Hematopoietic multipotent progenitor cell treated with erythropoietin and hydrocortisone succinate and interleukin-3 and kit ligand, for 6 days (in vitro differentiated cells): ENCODE measurements around the gene IFI27L2.

Source experiments
- DNase-seq: peaks from one replicate; pipeline ENCODE4 v3.0.0-alpha.2; 2015

The IFI27L2 gene

GRCh38 chr14:94145902-94146527, 16.6 kb upstream of the IFI27L2 start:
- no peak for DNase-seq

DNA sequence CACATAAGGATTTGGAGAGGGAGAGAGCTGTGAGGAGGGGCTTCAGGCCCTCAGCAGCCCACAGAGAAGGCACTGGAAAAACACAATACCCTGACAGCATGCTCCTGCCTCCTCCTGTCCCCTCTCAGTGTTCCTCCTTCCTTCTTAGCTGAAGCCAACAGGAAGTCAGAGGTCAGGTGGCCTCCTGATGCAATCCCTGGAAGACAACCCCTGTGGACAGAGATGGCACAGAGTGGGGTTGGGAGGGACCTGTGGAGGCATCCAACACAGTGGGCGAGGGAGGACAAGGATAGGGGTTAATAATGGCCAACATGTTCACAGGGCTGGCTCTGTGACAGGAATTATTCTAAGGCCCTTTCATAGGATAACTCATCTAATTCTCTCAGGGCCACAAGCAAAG, 15.4 kb upstream of the IFI27L2 start:
- no peak for DNase-seq

DNA sequence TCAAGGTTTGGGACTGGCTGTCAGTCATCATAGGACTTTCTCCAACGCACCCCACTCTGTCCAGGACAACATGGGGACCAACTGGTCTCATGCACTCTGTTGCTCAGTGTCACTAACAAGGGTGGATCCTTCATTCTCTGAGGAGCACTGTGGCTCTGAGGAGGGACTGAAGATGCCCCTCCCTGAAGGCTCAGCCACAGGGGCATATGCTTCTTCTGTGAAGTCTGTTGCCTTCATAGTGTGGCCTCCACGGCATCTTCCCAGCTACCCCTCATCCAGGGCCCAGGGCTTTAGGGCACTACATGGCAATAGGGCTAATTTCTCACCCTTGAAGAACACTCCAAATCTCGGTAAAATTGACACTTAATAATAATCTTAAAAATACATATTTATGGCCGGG, 14.3 kb upstream of the IFI27L2 start:
- no peak for DNase-seq

GRCh38 chr14:94143239-94143638, 13.8 kb upstream of the IFI27L2 start:
- peak; percentile 40 for DNase-seq

GRCh38 chr14:94142836-94143235, 13.4 kb upstream of the IFI27L2 start:
- no peak for DNase-seq

DNA sequence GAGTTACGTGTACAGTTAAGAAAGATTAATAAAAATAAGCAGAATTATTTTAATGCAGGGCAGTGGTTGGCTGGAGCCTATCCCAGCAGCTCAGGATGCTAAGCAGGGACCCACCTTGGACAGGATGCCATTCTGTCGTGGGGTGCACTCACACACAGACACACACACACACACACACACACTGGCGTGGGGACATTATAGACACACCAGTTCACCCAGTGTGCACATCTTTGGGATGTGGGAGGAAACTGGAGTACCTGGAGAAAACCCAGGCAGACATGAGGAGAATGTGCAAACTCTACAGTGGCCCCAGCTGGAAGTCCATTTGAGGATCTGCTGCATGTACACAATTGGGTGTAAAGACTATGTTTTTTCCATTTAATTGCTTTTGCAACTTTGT, 12.8 kb upstream of the IFI27L2 start:
- DNase-seq, result no peak

GRCh38 chr14:94139421-94139820, 10.0 kb upstream of the IFI27L2 start:
- no peak for DNase-seq

GRCh38 chr14:94139006-94139405, 9.6 kb upstream of the IFI27L2 start:
- no peak for DNase-seq

- DNase-seq, result no peak
These were observed 8.8 kb upstream of the IFI27L2 start for GRCh38 chr14:94138251-94138650.

DNA sequence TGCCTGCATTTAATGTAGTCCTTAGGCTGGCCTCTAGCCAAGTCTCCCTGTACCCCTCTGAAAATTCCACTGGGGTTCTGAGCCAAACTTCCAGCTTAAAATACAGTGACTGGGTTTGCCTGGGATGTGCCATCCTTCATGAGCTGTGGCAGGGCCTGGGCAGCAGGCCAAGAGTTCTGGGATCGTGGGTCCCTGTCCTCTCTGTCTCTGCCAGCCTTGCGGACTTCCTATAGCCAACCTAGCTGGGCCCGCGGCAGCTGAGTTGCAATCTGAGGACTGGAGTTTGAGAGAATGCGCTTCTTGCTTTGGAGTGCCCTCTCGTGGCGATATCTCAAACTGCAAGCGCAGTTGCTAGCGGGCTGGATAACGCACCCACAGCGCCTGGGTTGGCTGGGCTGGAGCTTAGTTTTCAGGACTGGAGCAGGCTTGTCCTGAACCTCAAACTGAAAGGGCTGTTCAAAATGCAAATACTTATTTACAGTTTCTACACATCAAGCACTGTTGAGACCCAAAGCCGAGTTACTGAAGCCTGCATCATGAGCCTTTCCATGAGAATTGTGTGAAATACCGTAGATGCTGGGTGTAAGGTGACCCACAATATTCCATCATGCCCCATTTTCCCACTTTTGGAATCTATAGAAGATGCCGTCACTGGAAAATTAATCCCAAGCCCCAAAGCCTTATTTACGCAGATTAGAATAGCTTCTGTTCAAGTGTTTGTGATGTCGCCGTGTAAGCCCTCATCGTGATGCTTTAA, 7.3 kb upstream of the IFI27L2 start:
- peak; percentile 89 for DNase-seq

DNA sequence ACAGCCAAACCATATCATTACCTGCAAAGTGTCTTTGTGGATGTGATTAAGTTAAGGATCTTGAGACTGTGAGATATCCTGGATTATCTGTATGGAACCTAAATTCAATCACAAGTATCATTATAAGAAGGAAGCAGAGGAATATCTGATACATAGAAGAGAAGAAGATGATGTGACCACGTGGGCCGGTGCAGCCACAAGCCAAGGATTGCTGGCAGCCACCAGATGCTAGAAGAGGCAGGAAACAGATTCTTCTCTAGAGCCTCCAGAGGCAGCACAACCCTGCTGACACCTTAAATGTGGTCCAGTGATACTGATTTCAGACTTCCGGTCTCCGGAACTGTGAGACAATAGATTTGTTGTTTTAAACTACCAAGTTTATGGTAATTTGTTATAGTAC, 6.1 kb upstream of the IFI27L2 start:
- no peak for DNase-seq

GRCh38 chr14:94132285-94132887, 3.0 kb upstream of the IFI27L2 start:
- peak; percentile 89 for DNase-seq

DNA sequence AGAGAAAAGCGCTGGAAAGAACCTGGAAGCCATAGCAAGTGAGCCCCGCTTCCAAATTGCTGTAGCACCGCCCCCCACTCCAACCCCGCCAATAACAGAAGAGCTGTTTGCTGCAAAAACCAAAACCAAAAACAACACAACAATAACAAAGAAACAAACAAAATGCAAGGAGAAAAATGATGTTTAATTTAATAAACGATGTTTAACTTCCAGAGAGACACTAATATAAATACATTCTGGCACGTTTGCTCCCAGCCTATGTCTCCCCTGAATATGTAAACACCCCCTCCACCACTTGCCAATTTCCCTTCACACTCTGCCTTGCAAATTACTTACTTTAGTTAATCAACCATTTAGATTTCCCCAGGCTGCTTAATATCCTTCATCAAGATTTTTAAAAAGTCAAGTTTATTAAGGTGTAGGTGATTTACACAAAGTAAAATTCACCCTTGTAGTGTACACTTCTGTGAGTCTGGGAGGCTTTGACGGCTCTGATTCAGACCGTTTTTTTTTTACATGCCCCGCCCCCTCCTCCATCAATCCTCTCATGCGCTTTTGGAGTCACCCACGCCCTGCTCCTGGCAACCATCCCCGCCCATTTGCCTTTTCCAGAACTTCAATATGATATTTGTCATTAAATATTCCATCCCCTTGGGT, 482 bp upstream of the IFI27L2 start:
- DNase-seq, result peak; percentile 62

GRCh38 chr14:94128216-94128839, 1.1 kb downstream of the IFI27L2 start:
- no peak for DNase-seq

DNA sequence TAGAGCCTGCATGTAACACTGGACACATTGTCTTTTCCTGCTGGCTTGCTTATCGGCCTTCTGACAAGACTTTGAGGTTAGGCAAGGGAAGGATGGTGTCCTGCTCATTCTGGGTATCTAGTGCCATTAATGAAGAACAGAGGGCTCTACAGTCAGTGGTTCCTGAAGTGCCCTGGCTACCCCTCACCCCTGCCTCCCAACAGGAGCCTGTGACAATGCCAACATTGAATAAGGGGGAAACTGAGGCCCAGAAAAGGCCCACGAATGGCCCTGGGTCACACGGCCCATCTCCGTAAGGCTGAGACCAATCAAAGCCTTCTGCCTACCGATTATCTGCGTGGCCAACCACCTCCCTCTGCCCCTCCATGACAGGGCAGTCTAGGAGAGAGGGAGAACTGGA, 2.1 kb downstream of the IFI27L2 start:
- DNase-seq, result no peak

DNA sequence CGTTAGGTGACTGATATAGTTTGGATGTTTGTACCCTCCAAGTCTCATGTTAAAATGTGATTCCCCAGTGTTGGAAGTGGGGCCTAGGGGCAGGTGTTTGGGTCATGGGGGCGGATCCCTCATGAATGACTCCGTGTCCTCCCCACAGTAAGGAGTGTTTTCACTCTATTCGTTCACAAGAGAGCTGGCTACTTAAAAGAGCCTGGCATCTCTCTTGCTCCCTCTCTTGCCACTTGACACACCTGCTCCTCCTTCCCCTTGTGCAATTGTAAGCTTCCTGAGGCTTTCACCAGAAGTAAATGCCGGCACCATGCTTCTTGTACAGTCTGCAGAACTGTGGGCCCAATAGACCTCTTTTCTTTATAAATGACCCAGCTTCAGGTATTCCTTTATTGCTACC, 2.6 kb downstream of the IFI27L2 start:
- no peak for DNase-seq

DNA sequence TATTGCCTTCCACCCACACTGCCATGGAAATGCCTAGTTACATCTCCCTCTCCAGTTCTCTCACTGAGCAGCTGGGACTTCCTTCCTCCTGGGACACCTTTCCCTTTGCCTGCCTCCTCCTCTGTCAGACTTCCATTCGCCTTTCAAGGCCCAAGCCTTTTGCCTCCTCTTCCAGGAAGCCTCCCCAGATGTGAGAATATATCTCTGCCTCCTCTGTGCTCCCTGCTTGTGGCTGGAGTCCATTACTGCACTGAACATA, 3.1 kb downstream of the IFI27L2 start:
- no peak for DNase-seq

DNA sequence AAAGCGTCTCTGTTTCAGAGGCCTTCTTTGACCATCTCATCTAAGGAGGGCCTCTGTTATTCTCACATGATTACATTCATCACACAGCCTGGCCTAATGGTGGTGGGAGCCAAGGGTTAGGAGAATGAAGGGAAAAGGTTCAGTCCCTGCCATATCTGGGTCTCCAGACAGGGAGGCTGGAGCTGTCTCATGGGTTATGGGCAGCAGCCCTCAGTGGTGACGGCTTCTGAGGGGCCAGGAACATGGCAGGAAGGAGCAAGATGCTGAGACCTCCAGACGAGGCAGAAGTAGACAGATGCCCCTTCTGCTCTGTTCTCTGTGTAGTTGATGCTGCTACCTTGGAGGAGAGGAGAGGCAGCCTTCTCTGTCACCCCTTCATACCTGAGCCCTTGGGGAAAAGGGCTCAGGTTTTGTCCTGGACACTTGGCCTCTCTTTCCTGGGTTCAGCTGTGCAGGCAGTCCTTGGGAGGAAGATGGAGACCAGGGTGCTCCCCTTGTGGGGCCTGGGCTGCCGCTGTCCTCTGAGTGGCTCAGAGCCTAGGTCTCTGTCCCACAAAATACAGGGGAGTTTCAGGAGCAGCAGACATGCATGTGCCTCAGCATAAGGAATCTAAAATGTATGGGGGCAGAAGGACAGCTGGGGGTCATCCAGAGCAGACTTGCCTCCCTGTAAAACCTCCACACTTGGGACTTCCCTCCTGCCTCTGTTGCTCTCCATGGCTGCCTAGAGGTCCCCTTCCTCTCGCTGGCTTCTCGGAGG, 3.6 kb downstream of the IFI27L2 start:
- DNase-seq, result no peak

DNA sequence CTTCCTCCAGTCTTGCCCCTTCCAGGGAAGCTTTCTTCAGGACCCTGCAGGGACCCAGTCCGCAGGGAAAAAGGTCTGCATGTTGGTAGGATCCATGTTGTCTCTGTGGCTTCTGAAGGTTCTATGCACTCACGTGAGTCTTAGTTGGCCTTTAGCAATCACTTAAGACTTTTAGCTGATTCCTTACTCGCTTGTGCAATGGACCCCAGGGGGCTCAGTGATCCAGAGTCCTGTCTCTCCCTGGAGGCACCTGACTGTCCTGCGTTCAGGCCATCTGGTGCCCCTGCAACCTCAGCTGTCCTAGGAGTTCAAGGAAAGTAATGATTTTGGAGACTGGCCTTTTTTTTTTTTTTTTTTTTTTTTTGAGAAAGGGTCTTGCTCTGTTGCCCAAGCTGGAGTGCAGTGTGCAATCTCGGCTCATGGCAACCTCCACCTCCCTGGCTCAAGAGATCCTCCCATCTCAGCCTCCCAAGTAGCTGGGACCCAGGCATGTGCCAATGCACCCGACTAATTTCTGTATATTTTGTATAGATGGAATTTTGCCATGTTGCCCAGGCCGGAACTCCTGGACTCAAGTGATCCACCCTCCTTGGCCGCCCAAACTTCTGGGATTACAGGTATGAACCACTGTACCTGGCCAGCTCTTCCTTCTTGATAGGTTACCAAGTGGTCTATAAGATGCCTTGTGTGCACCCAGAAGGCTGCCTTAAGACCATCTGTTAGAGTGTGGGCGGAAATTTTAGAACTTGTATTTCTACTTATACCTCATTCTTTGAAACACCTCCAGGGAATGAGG, 4.6 kb downstream of the IFI27L2 start:
- DNase-seq, result no peak

GRCh38 chr14:94123868-94124267, 5.5 kb downstream of the IFI27L2 start:
- DNase-seq, result no peak

DNA sequence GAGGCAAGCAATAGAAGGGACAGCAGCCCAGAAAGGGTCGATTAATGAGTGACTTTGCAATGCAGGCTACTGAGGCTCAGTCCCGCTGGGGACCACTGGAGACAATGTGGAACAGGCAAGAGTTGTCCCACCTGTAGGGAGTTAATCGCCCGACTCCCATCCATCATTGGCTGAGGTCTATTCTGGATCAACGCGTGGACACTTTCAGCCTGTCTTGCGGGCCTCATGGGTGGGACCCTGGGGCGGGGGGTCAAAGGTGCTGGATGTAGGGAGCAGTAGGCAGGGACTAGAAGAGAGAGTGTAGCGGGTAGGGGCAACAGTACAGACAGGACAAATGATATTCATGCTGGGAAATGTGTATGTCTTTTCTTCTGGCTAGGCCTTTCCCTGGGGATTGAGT, 6.1 kb downstream of the IFI27L2 start:
- no peak for DNase-seq

DNA sequence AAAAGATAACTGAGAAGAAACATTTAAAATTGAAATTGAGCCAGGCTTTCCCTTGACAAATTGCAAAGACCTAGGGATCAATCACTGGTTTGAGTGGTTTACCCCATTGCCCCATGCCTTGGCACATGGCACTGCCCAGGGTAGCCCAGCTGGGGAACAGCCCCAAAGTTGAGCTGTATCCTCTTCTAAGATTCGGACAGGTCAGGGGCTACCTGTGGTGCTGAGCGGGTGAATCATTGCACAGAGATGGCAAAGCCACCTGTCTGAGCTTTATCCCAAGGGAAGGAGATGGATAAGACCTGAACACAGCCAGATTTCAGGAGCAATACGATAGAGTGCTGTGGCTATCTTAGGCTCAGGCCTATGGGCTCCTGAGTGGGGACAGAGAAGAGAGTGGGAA, 7.0 kb downstream of the IFI27L2 start:
- DNase-seq, result no peak
